Measurements from ENCODE around the gene PCYT2.
A peak's percentile ranks its signal among the peaks of the same experiment; 100 is the strongest.

GRCh38 chr17:81926451-81927151, 15.4 kb upstream of the PCYT2 start:
- TF ChIP-seq CTCF (IDR thresholded peaks at IDR 0.05) (no peak), POLR2AphosphoS5 (IDR thresholded peaks at IDR 0.05) (peak; percentile 65 to 84 (median 67))
